BE2C (cell line): ENCODE measurements around the gene USP34.

ENCODE experiments used
- DNase-seq: peaks from one replicate; pipeline ENCODE4 v3.0.0-alpha.2; 2020
- H3K27me3 ChIP-seq: fragments of 250-450 bp; sonication (Bioruptor Pico); 2 replicates; pipeline ENCODE4 v1.5.1; 2020; ENCODE audit warnings: mild to moderate bottlenecking
- H3K36me3 ChIP-seq: fragments of 250-450 bp; sonication (Bioruptor Pico); 2 replicates; pipeline ENCODE4 v1.5.1; 2020; ENCODE audit warnings: mild to moderate bottlenecking
- H3K4me1 ChIP-seq: fragments of 250-450 bp; sonication (Bioruptor Pico); 2 replicates; pipeline ENCODE4 v1.5.1; 2020
- H3K4me3 ChIP-seq: 2 replicates; pipeline ENCODE4 v1.5.1; 2011; ENCODE audit warnings: low read depth, low read length
- H3K9me3 ChIP-seq: fragments of 250-450 bp; sonication (Bioruptor Pico); 2 replicates; pipeline ENCODE4 v1.5.1; 2020
- TF ChIP-seq, protein P1 (sequence below): IDR thresholded peaks from 2 replicates; pipeline ENCODE4 v1.5.1; 2012; ENCODE audit warnings: mild to moderate bottlenecking, low read depth, low read length

The USP34 gene

DNA sequence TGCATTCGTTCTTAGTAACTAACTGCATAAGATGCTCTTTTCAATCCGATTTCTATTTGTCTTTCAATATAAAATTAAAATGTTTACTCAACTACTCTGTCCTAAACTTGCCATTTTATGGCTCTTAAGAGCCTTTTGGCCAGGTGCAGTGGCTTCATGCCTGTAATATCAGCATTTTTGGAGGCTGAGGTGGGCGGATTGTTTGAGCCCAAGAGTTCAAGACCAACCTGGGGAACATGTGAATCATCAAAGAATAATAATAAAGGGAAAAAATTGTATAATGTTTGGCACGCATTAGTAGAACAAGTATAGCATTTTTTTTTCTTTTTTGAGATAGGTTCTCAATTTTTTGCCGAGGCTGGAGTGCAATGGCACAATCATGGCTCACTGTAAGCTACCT is 216.4 kb downstream of the USP34 start:
- Histone ChIP-seq H3K4me3 (no peak overlapping the region), H3K27me3 (no peaks in the 10 kb centered on the region), H3K36me3 (no peaks in the 10 kb centered on the region; the same call in none of the 2 replicates), H3K9me3 (no peaks in the 10 kb centered on the region), H3K4me1 (no peaks in the 10 kb centered on the region)
- TF ChIP-seq, protein P1, sequence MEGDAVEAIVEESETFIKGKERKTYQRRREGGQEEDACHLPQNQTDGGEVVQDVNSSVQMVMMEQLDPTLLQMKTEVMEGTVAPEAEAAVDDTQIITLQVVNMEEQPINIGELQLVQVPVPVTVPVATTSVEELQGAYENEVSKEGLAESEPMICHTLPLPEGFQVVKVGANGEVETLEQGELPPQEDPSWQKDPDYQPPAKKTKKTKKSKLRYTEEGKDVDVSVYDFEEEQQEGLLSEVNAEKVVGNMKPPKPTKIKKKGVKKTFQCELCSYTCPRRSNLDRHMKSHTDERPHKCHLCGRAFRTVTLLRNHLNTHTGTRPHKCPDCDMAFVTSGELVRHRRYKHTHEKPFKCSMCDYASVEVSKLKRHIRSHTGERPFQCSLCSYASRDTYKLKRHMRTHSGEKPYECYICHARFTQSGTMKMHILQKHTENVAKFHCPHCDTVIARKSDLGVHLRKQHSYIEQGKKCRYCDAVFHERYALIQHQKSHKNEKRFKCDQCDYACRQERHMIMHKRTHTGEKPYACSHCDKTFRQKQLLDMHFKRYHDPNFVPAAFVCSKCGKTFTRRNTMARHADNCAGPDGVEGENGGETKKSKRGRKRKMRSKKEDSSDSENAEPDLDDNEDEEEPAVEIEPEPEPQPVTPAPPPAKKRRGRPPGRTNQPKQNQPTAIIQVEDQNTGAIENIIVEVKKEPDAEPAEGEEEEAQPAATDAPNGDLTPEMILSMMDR = no peak
- no peak for DNase-seq

DNA sequence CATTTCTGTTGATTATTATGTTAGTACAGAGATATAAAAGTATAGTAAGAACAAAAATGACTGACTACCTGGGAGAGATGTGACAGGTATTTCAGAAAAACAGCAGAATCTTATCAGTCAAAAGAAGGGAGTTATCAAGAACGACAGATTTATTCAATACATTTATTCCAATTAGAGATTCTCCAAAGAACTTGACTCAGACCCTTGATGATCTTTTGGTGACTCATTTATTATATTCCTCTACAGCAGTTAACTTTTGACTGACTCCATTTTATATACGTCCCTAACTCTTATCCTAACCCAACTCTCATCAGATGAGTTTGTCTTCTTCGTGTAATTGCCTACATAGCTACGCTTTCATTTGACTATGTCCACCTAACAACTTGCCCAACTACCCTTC is 217.8 kb downstream of the USP34 start:
- TF ChIP-seq, protein P1 = no peak
- H3K4me3 ChIP-seq = no peak overlapping the region
- H3K9me3 ChIP-seq = no peaks in the 10 kb centered on the region
- no peak for DNase-seq
- H3K36me3 ChIP-seq = no peaks in the 10 kb centered on the region; the same call in none of the 2 replicates
- H3K27me3 ChIP-seq = no peaks in the 10 kb centered on the region
- no peaks in the 10 kb centered on the region for H3K4me1 ChIP-seq

DNA sequence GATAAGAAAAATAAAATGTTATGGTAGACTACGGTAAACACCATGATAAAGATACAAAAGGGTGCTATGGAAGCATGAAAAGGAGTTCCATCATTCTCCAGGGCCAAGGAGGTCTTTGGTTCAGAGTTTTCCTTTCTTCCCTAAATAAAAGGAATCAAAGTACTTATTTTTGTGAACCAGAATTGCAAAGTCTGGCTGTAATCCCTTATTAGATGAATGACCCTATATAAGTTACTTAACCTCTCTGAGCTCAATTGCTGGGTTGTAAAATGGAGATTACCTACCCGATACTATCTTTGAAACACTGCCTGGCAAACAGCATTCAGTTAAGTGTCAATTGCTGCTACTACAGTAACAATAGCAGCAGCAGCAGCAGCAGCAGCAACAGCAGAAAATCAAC is 218.9 kb downstream of the USP34 start:
- DNase-seq = no peak
- Histone ChIP-seq H3K4me1 (no peaks in the 10 kb centered on the region), H3K36me3 (no peaks in the 10 kb centered on the region; the same call in none of the 2 replicates), H3K9me3 (no peaks in the 10 kb centered on the region), H3K27me3 (no peaks in the 10 kb centered on the region), H3K4me3 (no peak overlapping the region)
- TF ChIP-seq, protein P1 = no peak

DNA sequence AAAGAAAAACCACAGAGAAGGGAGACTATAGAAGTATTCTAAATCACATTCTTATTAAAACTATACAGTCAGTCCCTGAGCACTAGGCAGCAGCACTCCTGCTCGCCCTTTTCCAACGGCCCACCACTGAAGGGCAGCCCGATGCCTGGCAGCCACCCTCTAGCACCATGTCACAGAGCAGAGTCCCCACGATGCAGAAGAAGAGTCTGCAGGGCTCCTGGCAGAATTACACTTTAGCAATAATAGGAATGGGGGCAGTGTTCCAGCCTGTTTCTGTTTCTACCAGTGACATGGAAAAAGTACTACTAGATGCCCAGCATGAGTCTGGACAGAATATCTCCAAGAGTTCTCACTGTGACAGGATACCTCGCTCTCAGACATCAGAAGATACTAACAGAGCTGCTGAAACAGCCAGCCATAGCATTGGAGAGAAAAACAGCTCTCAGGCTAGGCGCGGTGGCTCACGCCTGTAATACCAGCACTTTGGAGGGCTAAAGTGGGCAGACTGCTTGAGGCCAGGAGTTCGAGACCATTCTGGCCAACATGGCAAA is 221.3 kb downstream of the USP34 start:
- no peak overlapping the region for H3K4me3 ChIP-seq
- no peaks in the 10 kb centered on the region for H3K4me1 ChIP-seq
- no peak for DNase-seq
- H3K36me3 ChIP-seq = no peaks in the 10 kb centered on the region; the same call in 1 of the 2 replicates
- H3K27me3 ChIP-seq = no peaks in the 10 kb centered on the region
- H3K9me3 ChIP-seq = no peaks in the 10 kb centered on the region
- TF ChIP-seq, protein P1 = no peak

DNA sequence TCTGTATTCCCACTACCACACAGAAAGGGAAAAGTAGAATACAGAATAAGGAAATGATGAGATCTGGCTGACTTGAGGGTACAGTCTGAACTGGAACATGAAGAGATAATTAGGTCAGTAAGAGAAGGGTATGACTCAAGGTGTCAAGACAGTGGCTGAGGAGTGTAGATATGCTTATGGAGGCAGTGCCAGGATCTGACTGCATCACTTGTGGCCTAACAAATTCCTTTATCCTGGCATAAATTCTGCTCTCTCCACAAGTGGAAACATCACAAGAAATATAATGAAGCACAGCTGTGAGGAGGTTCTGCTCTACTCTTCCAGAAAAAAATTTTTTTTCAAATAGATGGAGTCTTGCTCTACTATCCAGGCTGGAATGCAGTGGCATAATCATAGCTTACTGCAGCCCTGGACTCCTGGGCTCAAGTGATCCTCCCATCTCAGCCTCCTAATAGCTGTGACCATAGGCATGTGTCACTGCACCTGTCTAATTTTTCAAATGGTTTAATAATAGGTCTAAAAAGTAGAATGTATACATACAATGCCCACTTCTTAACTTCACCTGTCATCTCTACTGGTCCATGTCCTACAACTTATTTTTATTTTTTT is 223.6 kb downstream of the USP34 start:
- Histone ChIP-seq H3K4me1 (no peaks in the 10 kb centered on the region), H3K36me3 (no peaks in the 10 kb centered on the region; the same call in 1 of the 2 replicates), H3K4me3 (no peak overlapping the region), H3K27me3 (no peaks in the 10 kb centered on the region), H3K9me3 (no peaks in the 10 kb centered on the region)
- DNase-seq = no peak
- TF ChIP-seq, protein P1 = no peak

DNA sequence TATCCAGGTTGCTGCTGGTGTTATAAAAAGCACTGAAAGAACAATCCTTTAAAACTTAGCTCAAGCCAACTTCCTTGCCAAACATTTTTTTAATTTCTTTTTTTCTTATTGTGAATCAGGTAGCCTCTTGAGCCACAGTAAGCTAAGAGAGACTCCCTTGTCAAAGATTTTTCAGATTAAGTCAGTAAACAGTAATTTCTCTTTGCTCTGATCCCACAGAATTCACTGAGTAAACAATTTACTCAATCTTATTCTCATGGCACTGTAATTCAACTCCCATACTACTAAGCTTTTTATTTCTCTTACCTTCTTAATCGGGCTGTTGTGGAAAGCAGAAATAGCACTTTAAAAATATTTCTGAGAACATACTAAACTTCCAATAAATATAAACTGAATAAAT is 226.2 kb downstream of the USP34 start:
- no peaks in the 10 kb centered on the region for H3K9me3 ChIP-seq
- no peak overlapping the region for H3K4me3 ChIP-seq
- TF ChIP-seq, protein P1 = no peak
- H3K27me3 ChIP-seq = no peaks in the 10 kb centered on the region
- no peaks in the 10 kb centered on the region for H3K4me1 ChIP-seq
- no peaks in the 10 kb centered on the region for H3K36me3 ChIP-seq
- no peak for DNase-seq
